NCI-H526 (cell line): ENCODE measurements around the gene ULK2.
"Not testable (repeated sequence)": the region's sequence is repeated elsewhere in the genome, so short reads cannot be mapped to it uniquely, and the experiment has no call there.

Source experiments
- DNase-seq, 2 experiments: peaks; one replicate each; lab custom pipeline; 2025; lab: John Stamatoyannopoulos, UW

Gene ULK2

GRCh38 chr17:19865021-19865420 is 2.7 kb downstream of the ULK2 start:
- DNase-seq: no peak

GRCh38 chr17:19860647-19861177 is 7.0 kb downstream of the ULK2 start:
- DNase-seq: not testable (repeated sequence)

GRCh38 chr17:19857640-19858039 is 10.1 kb downstream of the ULK2 start:
- DNase-seq: no peak

GRCh38 chr17:19833914-19834313 is 33.8 kb downstream of the ULK2 start:
- DNase-seq: no peak

- no peak for DNase-seq
Observed at GRCh38 chr17:19830061-19830460, 37.7 kb downstream of the ULK2 start.

GRCh38 chr17:19812407-19812806 is 55.3 kb downstream of the ULK2 start:
- DNase-seq: peak in 1 of 2 experiments; percentile 1

GRCh38 chr17:19805006-19805405 is 62.7 kb downstream of the ULK2 start:
- DNase-seq: no peak

GRCh38 chr17:19800571-19800970 is 67.2 kb downstream of the ULK2 start:
- no peak for DNase-seq

GRCh38 chr17:19799796-19800195 is 67.9 kb downstream of the ULK2 start:
- DNase-seq: no peak

- DNase-seq: no peak
Observed at GRCh38 chr17:19796457-19796856, 71.3 kb downstream of the ULK2 start.

GRCh38 chr17:19791918-19792550 is 75.7 kb downstream of the ULK2 start:
- no peak for DNase-seq

GRCh38 chr17:19787733-19788357 is 79.9 kb downstream of the ULK2 start:
- no peak for DNase-seq

- no peak for DNase-seq
Observed at GRCh38 chr17:19785854-19786253, 81.9 kb downstream of the ULK2 start.

- DNase-seq: no peak
Observed at GRCh38 chr17:19781488-19782458, 86.0 kb downstream of the ULK2 start.

- DNase-seq: no peak
Observed at GRCh38 chr17:19780846-19781245, 86.9 kb downstream of the ULK2 start.

- DNase-seq: no peak
Observed at GRCh38 chr17:19773534-19773933, 94.2 kb downstream of the ULK2 start.

GRCh38 chr17:19771971-19772630 is 95.6 kb downstream of the ULK2 start:
- DNase-seq: no peak

GRCh38 chr17:19770985-19771735 is 96.6 kb downstream of the ULK2 start:
- no peak for DNase-seq

GRCh38 chr17:19769946-19770652 is 97.6 kb downstream of the ULK2 start:
- no peak for DNase-seq

- no peak for DNase-seq
Observed at GRCh38 chr17:19768046-19768782, 99.5 kb downstream of the ULK2 start.
